HG03280 (cell line): ENCODE measurements around the gene FKBP4.

Source experiments
- ATAC-seq: cut with Tn5 transposase; IDR thresholded peaks from one replicate; pipeline ENCODE4 v1.9.1; 2021; ENCODE audit warnings: mild to moderate bottlenecking, moderate library complexity; ENCODE audit not compliant: unreplicated experiment

Gene FKBP4

DNA sequence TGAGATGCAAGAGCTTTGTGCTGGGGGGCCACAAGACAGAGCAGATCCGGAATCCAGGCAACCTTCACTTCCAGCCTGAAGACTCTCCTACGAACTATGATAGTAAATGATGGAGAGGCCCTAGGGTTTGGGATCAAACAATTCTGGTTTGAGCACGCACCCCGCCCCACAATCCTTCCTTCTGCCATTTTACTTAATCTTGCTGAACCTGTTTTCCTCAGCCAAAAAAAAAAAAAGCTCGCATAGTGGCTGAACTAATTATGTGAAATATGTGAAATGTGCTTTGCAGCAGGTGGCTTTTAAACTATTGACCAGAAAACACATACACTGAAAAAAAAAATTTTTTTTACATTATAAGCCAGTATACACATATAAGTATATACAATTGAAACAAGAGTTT lies 17.0 kb downstream of the FKBP4 start:
- no peak for ATAC-seq

DNA sequence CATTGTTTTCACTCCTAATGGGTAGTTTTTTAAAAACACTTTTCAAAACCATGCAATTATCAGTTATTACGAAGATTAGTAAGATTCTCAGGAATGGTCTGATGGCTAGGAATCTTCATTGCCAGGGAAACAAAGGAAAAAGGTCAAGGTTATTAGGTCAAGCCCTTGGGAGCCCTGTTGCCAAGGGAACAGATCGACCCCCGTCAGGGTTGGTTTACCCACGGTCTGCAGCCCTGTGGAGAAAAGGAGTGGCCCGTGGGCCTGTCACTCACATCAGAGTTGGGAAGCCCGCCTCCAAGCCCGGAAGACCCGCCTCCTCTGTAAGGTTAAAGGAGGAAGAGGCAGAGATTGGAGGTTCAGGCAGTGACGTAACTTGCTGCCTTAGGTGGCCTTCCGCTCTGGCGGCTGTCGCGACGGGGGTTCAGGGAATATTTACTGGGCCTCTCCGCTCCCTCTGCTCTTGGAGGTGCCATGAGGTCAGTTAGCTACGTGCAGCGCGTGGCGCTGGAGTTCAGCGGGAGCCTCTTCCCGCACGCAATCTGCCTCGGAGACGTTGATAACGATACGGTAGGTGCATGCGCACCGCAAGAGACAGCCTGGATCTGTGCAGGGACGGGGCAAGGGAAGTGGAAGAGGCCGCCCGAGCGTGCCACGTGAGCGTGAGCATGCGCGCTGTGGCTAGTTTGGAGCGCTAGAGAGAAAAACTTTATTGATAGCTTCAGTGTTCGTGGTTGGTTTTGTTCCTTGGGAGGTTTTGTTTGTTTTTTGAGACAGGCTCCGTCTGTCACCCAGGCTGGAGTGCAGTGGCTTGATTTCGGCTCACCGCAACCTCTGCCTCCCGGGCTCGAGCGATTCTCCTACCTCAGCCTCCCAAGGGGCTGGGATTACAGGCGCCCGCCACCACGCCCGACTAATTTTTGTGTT lies 17.8 kb downstream of the FKBP4 start, which contains the start of gene ITFG2:
TSS of gene ITFG2 (plus strand) at position 379 of the 924 bp plus-strand sequence. CDS start at position 472, 93 bp downstream.
- ATAC-seq: peak; percentile 95

DNA sequence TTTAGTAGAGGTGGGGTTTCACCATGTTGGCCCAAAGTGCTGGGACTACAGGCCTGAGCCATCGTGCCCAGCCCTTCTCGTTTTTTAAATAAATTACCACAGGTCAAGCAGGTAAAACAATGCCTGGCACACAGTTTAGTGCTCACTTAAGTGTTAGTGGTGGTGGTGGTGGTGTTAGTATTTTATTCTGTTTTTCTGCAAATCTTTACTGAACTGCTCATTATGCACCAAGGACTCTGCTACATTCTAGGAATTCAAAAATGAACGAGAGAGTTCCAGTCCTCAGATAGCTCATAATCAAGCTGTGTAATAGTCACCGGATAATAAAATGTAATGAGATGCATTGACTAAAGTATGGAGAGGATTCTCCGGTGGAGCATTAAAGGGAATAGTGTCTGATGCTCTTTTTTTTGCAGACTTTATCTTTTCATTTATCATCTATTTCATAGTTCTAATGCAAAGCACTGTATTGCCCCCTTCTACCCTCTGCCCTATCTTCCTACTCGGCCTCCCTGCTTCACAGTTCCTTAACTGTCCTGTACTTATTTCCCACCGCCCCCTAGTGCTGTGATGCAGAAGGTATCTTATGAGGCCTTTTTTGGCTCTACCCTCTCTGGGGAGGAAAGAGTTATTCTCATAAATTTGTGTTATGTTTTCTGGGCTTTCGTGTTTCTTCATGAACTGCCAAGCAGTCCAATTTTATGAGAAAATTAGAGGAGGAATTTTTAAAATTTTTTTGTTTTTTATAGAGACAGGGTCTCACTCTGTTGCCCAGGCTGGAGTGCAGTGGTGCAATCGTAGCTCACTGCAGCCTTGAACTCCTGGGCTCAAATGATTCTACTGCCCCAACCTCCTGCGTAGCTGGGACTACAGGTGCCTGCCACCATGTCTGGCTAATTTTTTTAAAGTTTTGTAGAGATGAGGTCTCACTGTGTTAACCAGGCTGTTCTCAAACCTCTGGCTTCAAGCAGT lies 18.7 kb downstream of the FKBP4 start:
- no peak for ATAC-seq

DNA sequence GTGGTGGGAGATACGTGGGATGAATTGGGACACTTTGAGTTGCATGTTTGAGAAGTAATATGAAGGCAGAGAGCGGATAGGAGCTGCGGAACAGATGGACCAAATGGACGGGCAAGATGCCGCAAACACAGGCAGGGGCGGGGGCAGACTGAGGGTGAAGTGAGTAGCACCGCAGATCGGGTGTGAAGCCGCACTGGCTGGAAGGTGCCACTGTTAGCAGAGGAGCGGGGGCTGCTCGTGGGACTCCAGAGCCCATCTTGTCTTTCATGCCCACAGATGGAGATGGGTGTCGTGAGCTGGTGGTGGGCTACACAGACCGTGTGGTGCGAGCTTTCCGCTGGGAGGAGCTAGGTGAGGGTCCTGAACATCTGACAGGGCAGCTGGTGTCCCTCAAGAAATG lies 25.0 kb downstream of the FKBP4 start:
- ATAC-seq: no peak

DNA sequence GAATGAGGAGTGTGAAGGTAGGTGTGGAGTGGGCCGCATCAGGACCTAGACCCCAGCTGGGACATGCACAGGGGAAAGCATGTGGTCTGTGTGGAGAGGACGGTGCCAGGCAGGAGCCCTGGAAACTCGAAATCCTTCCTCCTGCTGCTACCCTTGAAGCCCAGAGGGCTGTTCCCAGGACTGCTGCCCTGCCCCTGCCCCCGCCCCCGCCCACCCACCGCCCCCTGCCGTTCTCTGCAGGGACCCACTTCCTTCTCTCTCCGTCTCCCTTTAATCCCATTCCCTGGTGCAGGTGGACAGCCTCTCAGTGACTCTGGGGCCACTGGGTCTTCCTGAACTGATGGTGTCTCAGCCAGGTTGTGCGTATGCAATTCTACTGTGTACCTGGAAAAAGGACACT lies 25.7 kb downstream of the FKBP4 start:
- no peak for ATAC-seq

DNA sequence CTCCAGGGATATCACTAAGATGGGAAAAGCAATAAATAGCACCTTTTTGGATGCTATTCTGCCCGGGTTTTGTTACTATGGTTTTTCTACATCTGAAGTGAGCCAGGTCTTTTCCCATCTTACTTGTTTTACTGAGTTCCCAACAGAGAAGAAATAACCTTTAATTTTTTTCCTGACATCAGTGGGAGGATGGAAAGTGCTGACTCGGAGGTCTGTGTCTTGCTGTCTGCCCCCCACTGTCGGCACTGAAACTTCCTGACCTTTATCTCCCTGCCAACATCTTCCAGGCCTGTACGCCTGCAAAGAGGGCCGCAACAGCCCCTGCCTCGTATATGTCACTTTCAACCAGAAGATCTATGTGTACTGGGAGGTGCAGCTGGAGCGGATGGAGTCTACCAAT lies 28.7 kb downstream of the FKBP4 start:
- ATAC-seq: no peak

DNA sequence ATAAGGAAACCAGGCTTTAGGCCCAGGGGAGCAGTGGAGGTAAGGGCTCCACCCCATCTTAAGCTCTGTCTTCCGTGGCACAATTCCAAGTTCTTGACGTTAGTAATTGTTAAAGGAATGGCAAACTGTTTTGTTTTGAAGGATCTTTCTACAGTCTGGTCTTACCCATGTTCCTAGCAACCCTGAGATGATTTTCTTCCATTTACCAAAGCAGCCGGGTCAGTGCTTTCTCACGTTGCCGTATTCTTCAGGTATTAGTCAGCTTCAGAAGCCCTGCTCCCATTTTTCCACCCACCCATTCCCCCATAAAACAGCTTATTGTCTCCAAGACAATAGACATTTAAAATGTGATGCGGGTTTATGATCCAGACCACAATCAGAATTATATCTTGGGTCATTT lies 29.8 kb downstream of the FKBP4 start:
- ATAC-seq: no peak

DNA sequence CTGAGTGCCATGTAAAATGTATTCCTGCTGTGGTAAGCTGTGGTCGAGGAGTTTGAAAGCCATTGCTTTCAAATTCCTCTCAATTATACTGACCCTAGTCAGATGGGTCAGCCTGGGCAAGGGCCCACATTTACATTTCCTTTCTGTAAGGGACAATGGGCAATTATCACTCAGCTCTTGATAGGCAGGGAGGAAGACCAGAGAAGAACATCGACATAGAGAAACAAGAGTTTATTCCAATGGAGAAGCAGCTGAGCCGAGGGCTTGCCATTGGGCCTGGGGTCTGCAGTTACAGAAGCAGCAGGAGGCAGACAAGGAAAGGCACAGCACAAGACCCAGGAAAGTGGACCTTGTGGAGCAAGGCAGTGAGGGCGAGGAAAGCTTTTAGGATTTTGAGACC lies 30.4 kb downstream of the FKBP4 start:
- ATAC-seq: no peak

DNA sequence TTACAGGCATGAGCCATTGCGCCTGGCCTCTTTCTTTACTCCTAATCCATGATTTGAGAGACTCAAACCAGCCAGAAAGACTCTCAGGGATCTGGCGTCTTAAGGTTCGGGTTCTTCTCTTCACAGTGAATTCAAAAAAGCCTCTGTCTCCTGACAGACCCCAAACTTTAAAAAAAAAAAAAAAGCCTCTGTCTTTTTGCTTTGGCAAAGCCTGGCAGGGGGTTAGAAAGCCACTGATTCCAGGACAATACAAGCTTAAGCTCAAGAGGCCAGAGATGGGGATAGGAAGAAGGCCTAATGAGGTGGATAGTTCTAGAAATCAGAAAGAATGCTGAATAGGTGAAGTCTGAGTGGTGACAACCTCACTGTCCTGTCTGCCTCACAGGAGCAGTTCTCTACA lies 31.3 kb downstream of the FKBP4 start:
- no peak for ATAC-seq

DNA sequence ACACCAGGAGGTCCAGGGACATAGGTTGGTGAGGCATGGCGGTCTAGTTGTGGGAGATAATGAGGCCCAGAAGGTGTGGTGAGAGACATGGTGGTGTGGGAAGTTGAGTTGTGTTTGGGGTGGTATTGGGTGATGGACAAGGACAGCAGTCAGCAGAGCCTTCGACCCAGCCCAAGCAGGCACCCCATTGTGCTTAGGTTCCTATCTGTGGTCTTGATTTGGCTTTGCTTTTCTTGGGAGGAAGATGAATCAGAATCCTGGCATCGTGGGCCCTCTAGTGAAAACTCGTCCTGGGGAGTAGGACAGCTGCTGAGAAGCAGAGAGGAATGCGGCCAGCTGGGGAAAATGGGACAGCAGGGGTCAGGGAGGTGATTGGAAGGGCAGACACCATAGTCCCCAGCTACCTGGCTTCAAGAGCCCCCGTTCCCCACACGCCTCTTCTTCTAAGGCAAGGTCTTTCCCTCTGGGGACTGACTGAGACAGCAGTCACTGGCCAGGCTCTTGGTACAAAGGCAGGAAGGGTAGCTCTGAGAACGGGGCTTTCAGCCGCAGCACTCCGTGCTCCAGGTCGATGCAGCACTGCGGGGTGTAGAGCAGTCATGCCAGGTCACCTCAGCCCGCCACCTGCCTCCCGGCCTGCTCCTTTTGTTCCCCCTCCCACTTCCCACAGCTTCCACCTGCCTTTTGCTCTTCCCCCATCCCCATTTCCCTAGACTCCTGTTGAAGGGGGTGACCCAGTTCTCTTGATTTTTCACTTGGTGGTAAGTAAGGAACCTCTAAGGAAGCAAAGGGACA lies 32.1 kb downstream of the FKBP4 start:
- ATAC-seq: no peak

DNA sequence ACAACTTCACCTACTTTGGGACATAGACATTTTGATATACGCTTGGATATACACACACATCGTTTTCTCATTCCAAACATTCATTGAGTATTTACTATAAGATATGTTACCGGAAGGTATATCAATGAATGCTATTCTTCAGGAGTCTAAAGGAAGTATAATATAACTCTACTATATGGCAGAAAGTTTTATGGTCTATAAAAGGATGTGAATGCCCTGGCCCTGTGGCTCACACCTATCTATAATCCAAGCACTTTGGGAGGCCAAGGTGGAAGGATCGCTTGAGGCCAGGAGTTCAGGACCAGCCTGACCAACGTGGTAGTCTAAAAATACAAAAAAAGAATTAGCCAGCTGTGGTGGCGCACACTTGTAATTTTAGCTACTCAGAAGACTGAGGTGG lies 34.5 kb downstream of the FKBP4 start:
- no peak for ATAC-seq

DNA sequence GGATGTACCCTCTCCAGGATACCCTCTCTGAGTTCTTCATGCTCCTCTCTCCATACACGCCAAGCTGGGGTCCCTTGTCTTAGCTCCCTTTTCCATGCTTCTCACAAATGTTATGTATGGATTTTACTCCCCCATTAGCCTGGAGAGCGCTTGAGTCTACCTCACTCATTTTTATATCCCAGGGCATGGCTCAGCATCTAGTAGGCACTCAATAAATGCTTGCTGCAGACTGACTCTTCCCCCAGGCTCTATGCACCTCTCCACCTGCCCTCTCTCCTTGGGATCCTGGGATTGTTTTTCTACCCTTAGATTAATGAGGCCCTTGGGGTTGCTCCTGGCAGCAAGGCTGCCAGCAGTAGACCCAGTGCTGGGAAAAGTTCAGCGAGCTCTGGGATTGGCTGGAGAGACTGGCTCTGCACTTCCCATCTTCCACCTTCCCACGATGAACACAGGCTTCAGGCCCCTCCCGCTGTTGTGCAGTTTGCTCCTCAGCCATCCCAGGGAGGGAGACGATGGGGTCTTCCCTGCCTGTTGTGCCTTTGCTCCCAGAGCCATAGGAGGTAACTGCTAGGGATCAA lies 37.9 kb downstream of the FKBP4 start:
- ATAC-seq: no peak

DNA sequence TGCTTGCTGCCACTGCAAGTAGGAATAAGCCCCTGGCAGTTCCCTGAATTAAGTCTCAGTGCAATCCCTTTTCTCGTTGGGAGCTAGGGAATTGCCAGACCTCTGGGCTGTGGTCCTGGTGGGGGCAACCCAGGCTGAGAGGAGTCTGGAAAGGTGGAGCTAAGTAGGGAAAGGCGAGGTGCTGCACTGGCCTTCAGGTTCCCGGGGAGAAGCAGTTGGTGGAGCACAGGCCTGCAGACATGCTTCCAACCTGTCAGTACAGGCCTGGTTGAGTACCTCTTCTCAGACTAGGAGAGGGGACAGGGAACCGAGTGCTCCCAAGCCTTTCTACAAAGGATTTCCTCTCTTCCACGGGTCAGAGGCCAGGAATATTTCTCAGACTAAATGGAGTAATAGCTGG lies 38.6 kb downstream of the FKBP4 start:
- no peak for ATAC-seq

DNA sequence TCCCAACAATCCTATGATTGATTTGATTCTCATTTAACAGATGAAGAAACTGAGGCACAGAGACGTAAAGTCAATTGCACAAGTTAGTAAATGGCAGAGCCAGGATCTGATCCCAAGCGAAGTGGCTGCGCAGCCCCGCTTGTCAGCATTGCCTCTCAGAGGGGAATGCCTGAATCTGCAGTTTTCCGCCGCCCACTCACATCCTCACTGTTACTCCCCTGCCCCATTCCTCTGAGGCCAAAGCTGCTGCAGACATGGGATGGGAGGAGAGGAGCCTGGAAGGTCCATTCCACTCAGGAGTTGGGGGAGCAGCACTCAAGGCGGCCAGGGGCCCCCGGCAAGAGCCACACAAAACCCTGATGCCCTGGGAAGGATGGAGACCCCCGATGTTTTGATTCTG lies 39.0 kb downstream of the FKBP4 start:
- ATAC-seq: no peak

DNA sequence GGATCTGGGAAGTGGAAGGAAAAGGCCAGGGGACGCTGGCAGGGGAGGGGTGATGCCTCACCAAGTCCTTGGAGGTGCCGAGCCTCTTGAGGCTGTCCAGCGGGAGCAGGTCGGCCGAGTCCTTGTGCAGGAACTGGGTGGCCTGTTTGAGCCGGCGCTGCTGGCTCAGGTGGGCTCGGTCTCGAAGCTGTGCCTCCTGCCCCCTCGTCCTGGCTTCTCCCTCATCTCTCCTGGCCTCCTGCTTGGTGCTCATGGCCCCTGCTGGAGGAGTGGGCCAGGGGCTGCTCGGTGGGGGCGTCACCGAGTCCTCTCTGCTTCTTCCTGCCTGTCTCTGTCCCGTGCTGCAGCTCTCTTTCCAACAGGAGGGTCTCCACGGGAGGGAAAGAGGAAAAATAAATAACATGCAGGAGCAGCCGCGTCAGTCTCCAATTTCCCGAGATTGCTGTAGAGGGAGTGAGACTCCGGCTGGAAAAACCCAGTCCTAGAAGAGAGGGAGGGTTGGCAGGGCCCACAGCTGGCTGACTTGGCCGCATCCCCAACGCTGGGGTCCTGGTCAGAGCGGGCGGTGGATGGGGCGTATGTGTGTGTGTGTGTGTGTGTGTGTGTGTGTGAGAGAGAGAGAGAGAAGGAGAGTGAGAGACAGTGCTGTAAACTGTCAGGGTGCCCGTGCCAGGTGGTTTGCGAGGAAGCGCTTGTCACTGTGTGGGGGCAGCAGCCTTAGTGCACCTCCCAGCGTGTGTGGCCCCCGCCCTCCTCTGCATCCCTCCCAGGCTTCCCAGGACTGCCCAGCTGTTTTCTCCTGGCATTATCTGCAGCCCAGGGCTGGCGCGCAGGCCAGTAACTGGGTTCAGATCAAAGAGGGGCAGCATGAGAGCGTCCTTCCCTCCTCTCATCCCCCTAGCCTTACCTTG lies 40.1 kb downstream of the FKBP4 start, which contains the start of gene NRIP2:
TSS of gene NRIP2 (minus strand) at position 455 of the 911 bp plus-strand sequence. CDS start at position 403, 52 bp downstream.
- no peak for ATAC-seq

DNA sequence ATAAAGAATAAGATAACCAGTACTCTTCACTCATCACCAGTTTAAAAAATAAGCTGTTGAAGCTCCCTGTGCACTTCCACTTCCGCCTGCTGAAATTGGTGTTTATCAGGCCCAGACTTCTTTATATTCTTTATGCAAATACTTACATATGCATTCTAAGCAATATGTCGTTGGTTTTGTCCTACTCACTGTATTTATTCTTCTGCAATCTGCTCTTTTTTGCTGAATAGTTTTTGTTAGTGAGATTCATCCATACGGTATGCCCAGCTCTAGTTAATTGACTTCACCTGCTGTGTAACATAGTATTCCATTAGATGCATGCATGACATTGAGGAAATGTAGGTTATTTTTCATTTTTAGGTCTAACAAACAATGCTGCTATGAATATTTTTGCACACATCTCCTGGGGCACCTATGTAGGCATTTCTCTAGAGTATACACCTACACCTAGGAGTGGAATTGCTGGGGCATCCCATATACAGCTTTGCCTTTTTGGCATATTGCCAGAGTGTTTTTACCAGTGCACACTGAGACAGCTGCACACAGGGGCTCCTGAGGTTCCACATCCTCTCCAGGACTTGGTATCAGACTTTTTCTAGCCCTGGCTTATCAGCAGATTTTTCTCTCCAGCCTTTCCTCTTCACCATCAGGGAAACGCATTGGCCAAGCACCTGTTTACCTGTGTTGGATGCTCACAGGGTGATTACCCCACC lies 41.1 kb downstream of the FKBP4 start:
- ATAC-seq: no peak

DNA sequence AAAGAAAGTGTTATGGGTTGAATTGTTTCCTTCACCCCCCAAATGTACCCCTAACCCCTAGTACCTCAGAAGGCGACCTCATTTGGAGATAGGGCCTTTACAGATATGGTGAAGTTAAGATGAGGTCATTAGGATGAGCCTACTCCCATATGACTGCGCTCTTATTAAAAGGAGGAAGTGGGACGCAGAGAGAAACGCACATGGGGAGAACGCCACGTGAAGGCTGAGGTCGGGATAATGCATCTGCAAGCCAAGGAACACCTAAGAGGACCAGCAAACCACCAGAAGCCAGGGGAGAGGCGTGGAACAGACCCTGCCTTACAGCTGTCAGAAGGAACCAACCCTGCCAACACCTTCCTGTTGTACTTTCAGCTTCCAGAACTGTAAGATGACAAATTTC lies 41.8 kb downstream of the FKBP4 start:
- ATAC-seq: no peak

DNA sequence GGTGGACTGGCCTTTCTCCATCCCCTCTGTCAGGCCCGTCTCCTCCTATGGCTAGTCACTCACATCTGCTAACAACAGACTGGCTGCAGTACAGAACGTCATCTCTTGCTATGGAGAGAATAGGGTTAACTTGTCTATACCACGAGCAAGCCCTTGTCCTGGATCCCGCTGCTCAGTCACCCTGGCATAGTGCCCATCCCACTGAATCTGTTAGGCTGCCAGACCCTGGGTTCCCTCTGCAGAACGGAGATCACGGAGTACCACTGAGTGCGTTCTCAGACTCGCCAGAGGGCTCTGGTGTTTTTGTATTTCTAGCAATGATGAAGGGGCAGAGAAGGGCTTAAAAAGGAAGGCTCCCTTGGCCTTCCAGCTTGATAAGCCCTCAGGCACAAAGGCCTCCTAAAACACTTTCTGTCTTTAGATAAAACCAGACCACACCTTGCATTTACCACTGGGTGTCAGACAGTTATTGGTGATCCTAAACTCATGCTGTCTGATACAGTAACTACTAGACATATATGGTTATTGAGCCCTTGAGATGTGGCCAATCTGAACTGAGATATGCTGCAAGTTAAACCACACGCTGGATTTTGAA lies 46.4 kb downstream of the FKBP4 start:
- no peak for ATAC-seq
